ENCODE measurements around the gene UPP2. TPM values are rescaled to one million over a fixed set of nuclear protein-coding genes. Genes with fewer than 3 reads are reported as not detected.

The UPP2 gene
- total and polyA plus RNA-seq, 9 of the 15 experiments (the other 6 are each of a cell fraction or from before 2014, with no cell fraction given), result not detected

- H3K9me1 ChIP-seq (ENCODE audit: control insufficient read depth, insufficient read depth, low read length), result no peaks in the 10 kb centered on the region
- H4K20me1 ChIP-seq (replicated peaks; ENCODE audit: control insufficient read depth, insufficient read depth, low read length), result no peaks in the 10 kb centered on the region
- no peaks in the 10 kb centered on the region for H3K4me1 ChIP-seq (replicated peaks in 1 of 2; ENCODE audit: control insufficient read depth in 2 of 2, insufficient read depth in 2 of 2, low read length in 2 of 2)
- no peak overlapping the region for H3K9ac ChIP-seq (ENCODE audit: insufficient read depth in 1 of 2, low read depth in 2 of 2, low read length in 2 of 2)
- no peaks in the 10 kb centered on the region for H3K79me2 ChIP-seq (ENCODE audit: control insufficient read depth, insufficient read depth, low read length)
- ATAC-seq (peak; percentile 81), DNase-seq (ENCODE audit: extremely low read depth in 1 of 4, low spot score in 3 of 4) (peak in 1 of 4 experiments; percentile 39), FAIRE-seq (no peak)
- 42% methylated on average over 2 of the region's 2 CpGs for WGBS (ENCODE audit: insufficient coverage, low coverage, missing lambda C conversion rate)
- no peaks in the 10 kb centered on the region for H3K36me3 ChIP-seq (ENCODE audit: control insufficient read depth, insufficient read depth, low read length)
- in situ Hi-C loops (cut with MboI), result no loop called here
- H3K27ac ChIP-seq (ENCODE audit: extremely low read depth, low read depth, low read length), result no peak overlapping the region
- POLR2A ChIA-PET, result interaction anchor here (0.6 to 2.9 kb wide), 5 partner anchors 11 to 310 kb away, joined by 3 to 9 read pairs (median 4); no protein-coding TSS in a partner anchor
- no peak overlapping the region for H2AFZ ChIP-seq (ENCODE audit: low read depth, low read length)
- no peaks in the 10 kb centered on the region for H3K9me3 ChIP-seq (replicated peaks; ENCODE audit: control insufficient read depth, insufficient read depth, low read depth, low read length)
- intact Hi-C loops (cut with micrococcal nuclease), result loop anchor here (1.0 to 10.0 kb wide), 4 partner anchors 145 to 566 kb away; no protein-coding TSS in a partner anchor
- no peak overlapping the region for H3K4me3 ChIP-seq
- BruUV-seq (replicated peaks), result no TSS peak
- H3K27me3 ChIP-seq (ENCODE audit: control insufficient read depth in 2 of 2, insufficient read depth in 2 of 2, low read length in 2 of 2), result no peaks in the 10 kb centered on the region
- no peak overlapping the region for H3K4me2 ChIP-seq (ENCODE audit: insufficient read depth, low read length)
- CTCF ChIA-PET (ENCODE audit: low intra/inter-chr PET ratio), result interaction anchor here (1.0 kb wide), 1 partner anchor 566 kb away, joined by 3 read pairs; no protein-coding TSS in a partner anchor
- TF ChIP-seq CEBPG (CRISPR knock-in tag; IDR thresholded peaks at IDR 0.05) (no peak), CEBPG (tag; conservative IDR thresholded peaks at IDR 0.05 in 1 of 2, IDR thresholded peaks at IDR 0.05 in 1 of 2) (peak; percentile 57 to 67), NCOA1 (IDR thresholded peaks at IDR 0.05; ENCODE audit: low read depth) (no peak), TAF9B (IDR thresholded peaks at IDR 0.05; ENCODE audit: partially characterized antibody) (no peak), RNF219 (CRISPR knock-in tag; IDR thresholded peaks at IDR 0.05) (no peak), SMC3 (conservative IDR thresholded peaks at IDR 0.05; ENCODE audit: insufficient read depth, low read depth, low read length) (0 out of 2 replicates have a peak, but pooled peaks have one; percentile 33)
- TF ChIP-seq, protein P1, sequence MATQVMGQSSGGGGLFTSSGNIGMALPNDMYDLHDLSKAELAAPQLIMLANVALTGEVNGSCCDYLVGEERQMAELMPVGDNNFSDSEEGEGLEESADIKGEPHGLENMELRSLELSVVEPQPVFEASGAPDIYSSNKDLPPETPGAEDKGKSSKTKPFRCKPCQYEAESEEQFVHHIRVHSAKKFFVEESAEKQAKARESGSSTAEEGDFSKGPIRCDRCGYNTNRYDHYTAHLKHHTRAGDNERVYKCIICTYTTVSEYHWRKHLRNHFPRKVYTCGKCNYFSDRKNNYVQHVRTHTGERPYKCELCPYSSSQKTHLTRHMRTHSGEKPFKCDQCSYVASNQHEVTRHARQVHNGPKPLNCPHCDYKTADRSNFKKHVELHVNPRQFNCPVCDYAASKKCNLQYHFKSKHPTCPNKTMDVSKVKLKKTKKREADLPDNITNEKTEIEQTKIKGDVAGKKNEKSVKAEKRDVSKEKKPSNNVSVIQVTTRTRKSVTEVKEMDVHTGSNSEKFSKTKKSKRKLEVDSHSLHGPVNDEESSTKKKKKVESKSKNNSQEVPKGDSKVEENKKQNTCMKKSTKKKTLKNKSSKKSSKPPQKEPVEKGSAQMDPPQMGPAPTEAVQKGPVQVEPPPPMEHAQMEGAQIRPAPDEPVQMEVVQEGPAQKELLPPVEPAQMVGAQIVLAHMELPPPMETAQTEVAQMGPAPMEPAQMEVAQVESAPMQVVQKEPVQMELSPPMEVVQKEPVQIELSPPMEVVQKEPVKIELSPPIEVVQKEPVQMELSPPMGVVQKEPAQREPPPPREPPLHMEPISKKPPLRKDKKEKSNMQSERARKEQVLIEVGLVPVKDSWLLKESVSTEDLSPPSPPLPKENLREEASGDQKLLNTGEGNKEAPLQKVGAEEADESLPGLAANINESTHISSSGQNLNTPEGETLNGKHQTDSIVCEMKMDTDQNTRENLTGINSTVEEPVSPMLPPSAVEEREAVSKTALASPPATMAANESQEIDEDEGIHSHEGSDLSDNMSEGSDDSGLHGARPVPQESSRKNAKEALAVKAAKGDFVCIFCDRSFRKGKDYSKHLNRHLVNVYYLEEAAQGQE (IDR thresholded peaks at IDR 0.05; ENCODE audit: borderline replicate concordance), result peak; percentile 70; the same call in 1 of the 2 replicates
- TF ChIP-seq, protein P1 (CRISPR knock-in tag; IDR thresholded peaks at IDR 0.05; ENCODE audit: low read depth), result no peak
- TF ChIP-seq, protein P2, sequence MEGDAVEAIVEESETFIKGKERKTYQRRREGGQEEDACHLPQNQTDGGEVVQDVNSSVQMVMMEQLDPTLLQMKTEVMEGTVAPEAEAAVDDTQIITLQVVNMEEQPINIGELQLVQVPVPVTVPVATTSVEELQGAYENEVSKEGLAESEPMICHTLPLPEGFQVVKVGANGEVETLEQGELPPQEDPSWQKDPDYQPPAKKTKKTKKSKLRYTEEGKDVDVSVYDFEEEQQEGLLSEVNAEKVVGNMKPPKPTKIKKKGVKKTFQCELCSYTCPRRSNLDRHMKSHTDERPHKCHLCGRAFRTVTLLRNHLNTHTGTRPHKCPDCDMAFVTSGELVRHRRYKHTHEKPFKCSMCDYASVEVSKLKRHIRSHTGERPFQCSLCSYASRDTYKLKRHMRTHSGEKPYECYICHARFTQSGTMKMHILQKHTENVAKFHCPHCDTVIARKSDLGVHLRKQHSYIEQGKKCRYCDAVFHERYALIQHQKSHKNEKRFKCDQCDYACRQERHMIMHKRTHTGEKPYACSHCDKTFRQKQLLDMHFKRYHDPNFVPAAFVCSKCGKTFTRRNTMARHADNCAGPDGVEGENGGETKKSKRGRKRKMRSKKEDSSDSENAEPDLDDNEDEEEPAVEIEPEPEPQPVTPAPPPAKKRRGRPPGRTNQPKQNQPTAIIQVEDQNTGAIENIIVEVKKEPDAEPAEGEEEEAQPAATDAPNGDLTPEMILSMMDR (IDR thresholded peaks at IDR 0.05 in 2 of 3, conservative IDR thresholded peaks at IDR 0.05 in 1 of 3; ENCODE audit: insufficient read depth in 2 of 3, low read depth in 1 of 3, low read length in 3 of 3), result peak; percentile 36 to 69 (median 56); a peak in 5 of 6 replicates
Observed at GRCh38 chr2:158179660-158180059, 78.0 kb downstream of the UPP2 start.

All from K562 (cell line).